Colonic mucosa (tissue), 4 donors: ENCODE data around the gene IL21R. TPM values are rescaled to one million over a fixed set of nuclear protein-coding genes. Genes with fewer than 3 reads are reported as not detected.

Experiments used
- DNase-seq: peaks from one replicate; pipeline ENCODE4 v3.0.0-alpha.2; 2020
- H3K27ac ChIP-seq: fragments of 200-600 bp; one replicate; pipeline ENCODE4 v1.8.0; 2021
- H3K27me3 ChIP-seq: fragments of 200-600 bp; one replicate; pipeline ENCODE4 v1.8.0; 2021
- H3K36me3 ChIP-seq: fragments of 200-600 bp; one replicate; pipeline ENCODE4 v1.8.0; 2021
- H3K4me1 ChIP-seq: fragments of 200-600 bp; one replicate; pipeline ENCODE4 v1.8.0; 2021; ENCODE audit warnings: mild to moderate bottlenecking
- H3K4me3 ChIP-seq: fragments of 200-600 bp; one replicate; pipeline ENCODE4 v1.8.0; 2021
- H3K9ac ChIP-seq, 2 donors: one replicate each; pipeline ENCODE4 v1.7.0; 2013; ENCODE audit warnings: control low read depth in 2 of 2, low read depth in 2 of 2, low read length in 2 of 2
- H3K9me3 ChIP-seq: fragments of 200-600 bp; one replicate; pipeline ENCODE4 v1.8.0; 2021
- CTCF ChIP-seq: fragments of 200-600 bp; IDR thresholded peaks from one replicate; pipeline ENCODE4 v1.8.0; 2022; ENCODE audit warnings: antibody characterized with exemption, mild to moderate bottlenecking
- intact Hi-C: fragments of 100-400 bp; cut with DNase I; formaldehyde crosslinking; loops from one replicate; pipeline ENCODE4 v1.14.1; 2022
- total RNA-seq, 2 donors: library from RNA; stranded (reverse); fragmentation: NEBNext Ultra II Directional in 1 of 2; extraction: Animal tissue kit (Norgen Biotek cat#: 25700) in 1 of 2; gene quantifications; one replicate each; pipeline ENCODE4 v1.2.1, GENCODE V29; 2021
- donor health status: healthy.
- donor health status: DM: no; HTN: no; CAD: no.
- donor health status: DM: no; HTN: no; CAD: no.

IL21R gene
- total RNA-seq, 2 donors from 2014 or later = 0.56 to 0.91 TPM

DNA sequence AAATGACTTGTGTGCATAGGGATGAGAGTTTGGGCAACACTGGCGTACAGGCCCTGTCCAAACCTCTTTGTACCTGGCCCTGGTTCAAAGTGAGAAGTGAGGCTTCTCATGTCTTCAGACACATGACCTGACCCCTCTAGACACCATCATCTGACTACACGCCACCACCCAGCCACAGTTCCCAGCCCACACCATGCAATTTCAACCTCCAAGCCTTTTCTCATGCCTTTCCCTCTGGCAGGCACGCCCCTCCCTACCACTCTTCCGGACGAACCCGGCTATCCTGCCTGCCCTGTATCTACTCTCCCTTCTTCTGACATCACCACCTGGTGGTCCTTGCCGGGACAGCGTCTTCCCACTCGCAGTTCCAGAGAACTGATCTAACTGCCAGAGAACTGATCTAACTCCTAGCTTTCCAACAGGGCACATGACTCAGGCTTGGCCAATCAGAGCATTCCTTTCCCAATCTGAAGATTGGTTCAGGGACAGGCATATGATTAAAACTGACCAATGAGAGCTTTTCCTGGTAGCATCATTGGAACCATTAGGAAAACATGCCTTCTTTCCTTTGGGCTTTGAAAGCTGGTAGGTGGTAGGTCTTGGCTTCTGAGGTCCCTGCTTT is 27.1 kb upstream of the IL21R start:
- Histone ChIP-seq H3K36me3 (no peaks in the 10 kb centered on the region), H3K27me3 (no peaks in the 10 kb centered on the region), H3K27ac (peak overlapping the region; percentile 49), H3K4me3 (no peak overlapping the region), H3K9me3 (no peaks in the 10 kb centered on the region), H3K9ac (no peak overlapping the region), H3K4me1 (no peaks in the 10 kb centered on the region)
- DNase-seq = peak; percentile 60
- intact Hi-C loops = no loop called here
- TF ChIP-seq CTCF = no peak

DNA sequence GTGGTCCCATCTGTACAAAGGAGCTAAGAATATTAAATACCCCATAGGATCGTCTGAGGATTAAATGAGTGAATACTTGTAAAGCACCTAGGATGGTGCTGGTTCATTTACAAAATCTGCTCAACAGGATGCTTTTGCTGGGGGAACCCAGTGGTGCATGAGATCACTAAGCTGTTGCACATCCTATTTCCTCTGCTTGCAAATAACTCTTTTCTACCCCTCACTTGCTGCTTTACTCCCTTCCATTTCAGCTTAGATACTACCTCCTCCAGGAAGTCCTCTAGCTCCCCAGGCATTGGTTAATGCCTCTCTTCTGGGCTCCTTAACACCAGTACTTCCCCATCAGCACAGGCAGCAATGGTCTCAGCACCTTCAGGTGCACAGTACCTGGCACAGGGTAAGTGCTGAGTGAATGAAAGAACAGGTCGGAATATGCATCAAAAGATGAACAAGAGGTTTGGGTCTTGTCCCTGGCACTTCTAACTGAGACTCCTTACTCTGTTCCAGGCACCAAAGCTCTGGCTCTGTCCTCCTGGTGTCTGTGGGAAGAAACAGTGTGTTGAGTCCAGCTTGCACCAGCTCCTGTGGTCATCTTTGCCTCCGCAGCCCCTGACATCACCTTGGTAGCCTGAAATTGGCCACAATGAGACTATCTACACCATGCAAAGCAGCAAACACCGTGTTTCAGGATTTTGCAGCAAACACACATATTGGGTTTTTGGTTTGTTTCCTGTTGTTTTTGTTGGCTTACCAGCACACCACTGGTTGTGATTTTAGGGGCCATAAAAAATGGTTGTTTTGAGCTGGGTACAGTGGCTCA is 24.1 kb upstream of the IL21R start:
- no peak for DNase-seq
- no peaks in the 10 kb centered on the region for H3K9me3 ChIP-seq
- H3K9ac ChIP-seq = no peak overlapping the region
- H3K36me3 ChIP-seq = no peaks in the 10 kb centered on the region
- no peak overlapping the region for H3K27ac ChIP-seq
- no peak overlapping the region for H3K4me3 ChIP-seq
- H3K27me3 ChIP-seq = no peaks in the 10 kb centered on the region
- no peak for TF ChIP-seq CTCF
- no peaks in the 10 kb centered on the region for H3K4me1 ChIP-seq
- intact Hi-C loops = no loop called here

DNA sequence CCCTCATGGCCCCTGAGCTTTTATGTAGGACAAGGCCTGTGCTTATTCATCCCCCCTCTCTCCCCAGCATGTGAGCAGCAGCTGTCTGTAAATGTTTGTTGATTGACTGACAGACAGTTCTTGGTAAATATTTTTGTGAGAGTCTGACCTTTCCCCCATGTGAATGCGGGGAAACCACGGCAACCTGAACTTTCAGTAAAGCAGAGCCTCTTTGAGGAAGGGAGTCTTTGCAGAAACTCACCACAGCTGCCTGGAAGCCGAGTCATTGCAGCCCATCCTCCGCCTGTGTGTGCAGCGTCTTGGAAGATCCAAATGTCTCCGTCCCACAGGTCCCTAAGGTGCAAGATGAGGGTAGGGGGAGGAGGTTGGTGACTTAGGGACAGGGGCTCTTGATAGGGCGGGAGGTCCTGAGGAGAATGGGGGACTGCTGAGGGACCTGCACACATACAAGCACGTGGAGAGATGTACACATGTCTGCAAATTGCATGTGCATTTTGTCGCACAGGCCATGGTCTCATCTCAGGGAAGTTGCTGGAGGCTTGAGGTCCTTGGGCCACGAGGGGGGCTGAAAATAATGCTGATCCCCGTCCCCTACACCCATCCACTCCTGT is 23.0 kb upstream of the IL21R start:
- intact Hi-C loops = no loop called here
- no peak for DNase-seq
- no peaks in the 10 kb centered on the region for H3K27me3 ChIP-seq
- no peaks in the 10 kb centered on the region for H3K4me1 ChIP-seq
- no peaks in the 10 kb centered on the region for H3K9me3 ChIP-seq
- no peak overlapping the region for H3K4me3 ChIP-seq
- H3K36me3 ChIP-seq = no peaks in the 10 kb centered on the region
- no peak for TF ChIP-seq CTCF
- H3K27ac ChIP-seq = no peak overlapping the region
- no peak overlapping the region for H3K9ac ChIP-seq

GRCh38 chr16:27379919-27380318 is 22.1 kb upstream of the IL21R start:
- no peak for DNase-seq
- no peak overlapping the region for H3K27ac ChIP-seq
- H3K36me3 ChIP-seq = no peaks in the 10 kb centered on the region
- H3K27me3 ChIP-seq = no peaks in the 10 kb centered on the region
- H3K9ac ChIP-seq = no peak overlapping the region
- H3K4me1 ChIP-seq = no peaks in the 10 kb centered on the region
- no peak overlapping the region for H3K4me3 ChIP-seq
- intact Hi-C loops = no loop called here
- no peaks in the 10 kb centered on the region for H3K9me3 ChIP-seq
- TF ChIP-seq CTCF = no peak

GRCh38 chr16:27381236-27381635 is 20.7 kb upstream of the IL21R start:
- no peak for DNase-seq
- no peaks in the 10 kb centered on the region for H3K4me1 ChIP-seq
- H3K36me3 ChIP-seq = no peaks in the 10 kb centered on the region
- no peak overlapping the region for H3K27ac ChIP-seq
- H3K9me3 ChIP-seq = no peaks in the 10 kb centered on the region
- TF ChIP-seq CTCF = no peak
- H3K27me3 ChIP-seq = no peaks in the 10 kb centered on the region
- intact Hi-C loops = no loop called here
- H3K4me3 ChIP-seq = no peak overlapping the region
- H3K9ac ChIP-seq = no peak overlapping the region
